Common myeloid progenitor, CD34-positive (primary cell): ENCODE data around the gene CRYM.

ENCODE experiments used
- CTCF ChIA-PET: fragments of 350-600 bp; sonication (Branson Sonifier 250); formaldehyde crosslinking; loops from one replicate; lab custom pipeline; 2021; ENCODE audit warnings: antibody characterized with exemption; lab: Charles Lee
- POLR2A ChIA-PET: fragments of 350-600 bp; sonication (Branson Sonifier 250); formaldehyde crosslinking; loops from one replicate; lab custom pipeline; 2021; ENCODE audit warnings: antibody characterized with exemption; lab: Charles Lee
- DNase-seq, 3 donors: peaks; one replicate each; pipeline versions ENCODE4 v3.0.0 to v3.0.0-alpha.2; 2013
- H3K27ac ChIP-seq, 2 experiments: 1 replicate in 1 of 2; 2 replicates in 1 of 2; pipeline ENCODE4 v1.7.0; 2013; ENCODE audit warnings: inconsistent platforms in 2 of 2, low read length in 2 of 2, mild to moderate bottlenecking in 2 of 2, low read depth in 1 of 2, moderate library complexity in 1 of 2; ENCODE audit not compliant: severe bottlenecking in 2 of 2, insufficient read depth in 1 of 2, poor library complexity in 1 of 2
- H3K27me3 ChIP-seq, 5 experiments: replicated peaks in 2 of 5; 1 replicate in 3 of 5; 2 replicates in 2 of 5; pipeline versions ENCODE4 v1.6.1 to v1.7.0; 2013; ENCODE audit warnings: low read length in 4 of 5, mild to moderate bottlenecking in 2 of 5, moderate library complexity in 2 of 5, inconsistent platforms in 1 of 5; ENCODE audit not compliant: insufficient read depth in 5 of 5, control insufficient read depth in 4 of 5
- H3K36me3 ChIP-seq, 4 experiments: 1 replicate in 2 of 4; 2 replicates in 2 of 4; pipeline versions ENCODE4 v1.6.1 to v1.7.0; 2013; ENCODE audit warnings: low read length in 3 of 4, control low read depth in 1 of 4, mild to moderate bottlenecking in 1 of 4; ENCODE audit not compliant: control insufficient read depth in 4 of 4, insufficient read depth in 4 of 4
- H3K4me1 ChIP-seq, 4 experiments: 1 replicate in 3 of 4; 2 replicates in 1 of 4; pipeline versions ENCODE4 v1.6.1 to v1.7.1; 2013; ENCODE audit warnings: low read length in 3 of 4, mild to moderate bottlenecking in 3 of 4, control low read depth in 1 of 4, inconsistent platforms in 1 of 4, moderate library complexity in 1 of 4; ENCODE audit not compliant: control insufficient read depth in 4 of 4, insufficient read depth in 4 of 4; ENCODE audit errors: control extremely low read depth in 1 of 4
- H3K4me3 ChIP-seq, 7 experiments: 1 replicate in 4 of 7; 2 replicates in 3 of 7; pipeline versions ENCODE4 v1.5.1 to v1.7.0; 2013; ENCODE audit warnings: mild to moderate bottlenecking in 7 of 7, low read length in 6 of 7, moderate library complexity in 6 of 7, inconsistent platforms in 2 of 7, low read depth in 2 of 7, control low read depth in 1 of 7; ENCODE audit not compliant: insufficient read depth in 4 of 7, control insufficient read depth in 1 of 7; ENCODE audit errors: extremely low read depth in 1 of 7
- H3K9me3 ChIP-seq, 5 experiments: 1 replicate in 4 of 5; 2 replicates in 1 of 5; pipeline versions ENCODE4 v1.6.1 to v1.7.1; 2013; ENCODE audit warnings: low read length in 4 of 5, mild to moderate bottlenecking in 2 of 5, inconsistent platforms in 1 of 5, low read depth in 1 of 5, moderate library complexity in 1 of 5; ENCODE audit not compliant: control insufficient read depth in 4 of 5, insufficient read depth in 2 of 5; ENCODE audit errors: control extremely low read depth in 1 of 5
- WGBS: methylation state at CpG from one replicate; pipeline ENCODE4 v1.1.5; 2013; ENCODE audit not compliant: insufficient coverage; 5-methylcytosine and 5-hydroxymethylcytosine counted together

CRYM gene

GRCh38 chr16:21272253-21272652 lies 5.8 kb downstream of the CRYM start:
- Histone ChIP-seq H3K27me3 (peaks cover 0 to 21% (median 7%) of the 10 kb centered on the region in 5 experiments), H3K4me3 (no peak overlapping the region), H3K4me1 (peaks cover 0 to under 1% (median 0%) of the 10 kb centered on the region in 4 experiments), H3K9me3 (no peaks in the 10 kb centered on the region), H3K27ac (no peak overlapping the region), H3K36me3 (no peaks in the 10 kb centered on the region)
- WGBS: 80% methylated on average over 1 of the region's 2 CpGs
- POLR2A ChIA-PET: no interaction called here
- DNase-seq: no peak
- CTCF ChIA-PET: no interaction called here

GRCh38 chr16:21268236-21268635 lies 9.9 kb downstream of the CRYM start:
- WGBS: 99% methylated on average over 5 of the region's 9 CpGs
- DNase-seq: no peak
- Histone ChIP-seq H3K27ac (no peak overlapping the region), H3K27me3 (no peaks in the 10 kb centered on the region), H3K4me1 (no peaks in the 10 kb centered on the region), H3K36me3 (no peaks in the 10 kb centered on the region), H3K4me3 (no peak overlapping the region), H3K9me3 (no peaks in the 10 kb centered on the region)
- ChIA-PET POLR2A (no interaction called here), CTCF (interaction anchor here (1.4 kb wide), 1 partner anchor 10 kb away, joined by 4 read pairs; the partner anchor contains the start of gene CRYM)

- ChIA-PET POLR2A (no interaction called here), CTCF (interaction anchor here (1.4 kb wide), 1 partner anchor 11 kb away, joined by 4 read pairs; the partner anchor contains the start of gene CRYM)
- Histone ChIP-seq H3K4me1 (no peaks in the 10 kb centered on the region), H3K27ac (no peak overlapping the region), H3K9me3 (no peaks in the 10 kb centered on the region), H3K4me3 (no peak overlapping the region), H3K27me3 (no peaks in the 10 kb centered on the region), H3K36me3 (no peaks in the 10 kb centered on the region)
- WGBS: 100% methylated on average over 4 of the region's 4 CpGs
- no peak for DNase-seq
Observed at GRCh38 chr16:21267298-21267697, 10.8 kb downstream of the CRYM start.

GRCh38 chr16:21265104-21265837 lies 12.8 kb downstream of the CRYM start:
- POLR2A ChIA-PET: no interaction called here
- H3K36me3 ChIP-seq: no peaks in the 10 kb centered on the region
- H3K4me3 ChIP-seq: no peak overlapping the region
- no peak for DNase-seq
- H3K27ac ChIP-seq: no peak overlapping the region
- H3K4me1 ChIP-seq: peaks cover 0 to 3% (median 0%) of the 10 kb centered on the region in 4 experiments
- no peaks in the 10 kb centered on the region for H3K9me3 ChIP-seq
- peaks cover 0 to 5% (median 0%) of the 10 kb centered on the region in 5 experiments for H3K27me3 ChIP-seq
- CTCF ChIA-PET: interaction anchor here (1.7 to 2.0 kb wide), 2 partner anchors 10 to 12 kb away, joined by 5 read pairs; no protein-coding TSS in a partner anchor
- 97% methylated on average over 8 of the region's 9 CpGs for WGBS

- peaks cover 0 to 3% (median 0%) of the 10 kb centered on the region in 4 experiments for H3K4me1 ChIP-seq
- no peak overlapping the region for H3K4me3 ChIP-seq
- peaks cover 0 to 6% (median 0%) of the 10 kb centered on the region in 5 experiments for H3K27me3 ChIP-seq
- no peaks in the 10 kb centered on the region for H3K36me3 ChIP-seq
- 100% methylated on average over 3 of the region's 4 CpGs for WGBS
- ChIA-PET CTCF (interaction anchor here (1.7 to 2.0 kb wide), 2 partner anchors 11 to 12 kb away, joined by 5 read pairs; no protein-coding TSS in a partner anchor), POLR2A (no interaction called here)
- no peak for DNase-seq
- H3K9me3 ChIP-seq: no peaks in the 10 kb centered on the region
- H3K27ac ChIP-seq: no peak overlapping the region
Observed at GRCh38 chr16:21264571-21265036, 13.5 kb downstream of the CRYM start.

- no peak overlapping the region for H3K4me3 ChIP-seq
- H3K9me3 ChIP-seq: no peaks in the 10 kb centered on the region
- peaks cover 0 to 7% (median 0%) of the 10 kb centered on the region in 5 experiments for H3K27me3 ChIP-seq
- H3K36me3 ChIP-seq: no peaks in the 10 kb centered on the region
- peak in 2 of 3 donors; percentile 18 to 43 for DNase-seq
- WGBS: 74% methylated on average over 6 of the region's 14 CpGs
- no peak overlapping the region for H3K27ac ChIP-seq
- peaks cover 0 to 3% (median 0%) of the 10 kb centered on the region in 4 experiments for H3K4me1 ChIP-seq
- POLR2A ChIA-PET: no interaction called here
- CTCF ChIA-PET: interaction anchor here (2.0 kb wide), 1 partner anchor 12 kb away, joined by 5 read pairs; no protein-coding TSS in a partner anchor
Observed at GRCh38 chr16:21263640-21264570, 14.2 kb downstream of the CRYM start.
